Mesendoderm (in vitro differentiated cells): ENCODE results near the gene LY6G6F. TPM values are rescaled to one million over a fixed set of nuclear protein-coding genes. Genes with fewer than 3 reads are reported as not detected.
A peak's percentile ranks its signal among the peaks of the same experiment; 100 is the strongest.

ENCODE experiments used
- DNase-seq: peaks from one replicate; pipeline ENCODE4 v3.0.0; 2013
- H2AK5ac ChIP-seq: 2 replicates; pipeline ENCODE4 v1.6.1; 2013; ENCODE audit warnings: low read length, inconsistent platforms
- H2BK120ac ChIP-seq: 2 replicates; pipeline ENCODE4 v1.6.1; 2013; ENCODE audit warnings: low read depth, mild to moderate bottlenecking, low read length, moderate library complexity, mixed read lengths
- H2BK15ac ChIP-seq: replicated peaks from 2 replicates; pipeline ENCODE4 v1.6.1; 2013; ENCODE audit warnings: low read depth, mild to moderate bottlenecking, moderate library complexity
- H2BK5ac ChIP-seq: 2 replicates; pipeline ENCODE4 v1.6.1; 2013; ENCODE audit warnings: low read length, inconsistent platforms
- H3K18ac ChIP-seq: 2 replicates; pipeline ENCODE4 v1.6.1; 2013; ENCODE audit warnings: mild to moderate bottlenecking, low read length, mixed read lengths
- H3K23ac ChIP-seq: one replicate; pipeline ENCODE4 v1.6.1; 2013; ENCODE audit warnings: low read length
- H3K27ac ChIP-seq: 2 replicates; pipeline ENCODE4 v1.5.1; 2013; ENCODE audit warnings: low read depth, mild to moderate bottlenecking, inconsistent platforms, low read length, moderate library complexity
- H3K27me3 ChIP-seq: 2 replicates; pipeline ENCODE4 v1.6.1; 2013; ENCODE audit warnings: low read length, control low read depth, mild to moderate bottlenecking, inconsistent platforms; ENCODE audit not compliant: insufficient read depth, poor library complexity
- H3K36me3 ChIP-seq: 2 replicates; pipeline ENCODE4 v1.6.1; 2013; ENCODE audit warnings: low read length, inconsistent platforms; ENCODE audit not compliant: control insufficient read depth, insufficient read depth
- H3K4ac ChIP-seq: one replicate; pipeline ENCODE4 v1.6.1; 2013; ENCODE audit warnings: low read depth, mild to moderate bottlenecking, low read length, moderate library complexity
- H3K4me1 ChIP-seq: 2 replicates; pipeline ENCODE4 v1.6.1; 2013; ENCODE audit warnings: low read depth, low read length, inconsistent platforms; ENCODE audit not compliant: control insufficient read depth
- H3K4me2 ChIP-seq: 2 replicates; pipeline ENCODE4 v1.6.1; 2013; ENCODE audit warnings: low read length
- H3K4me3 ChIP-seq: 2 replicates; pipeline ENCODE4 v1.5.1; 2013; ENCODE audit warnings: mild to moderate bottlenecking, low read length
- H3K56ac ChIP-seq: one replicate; pipeline ENCODE4 v1.6.1; 2013; ENCODE audit warnings: low read length
- H3K79me1 ChIP-seq: 2 replicates; pipeline ENCODE4 v1.6.1; 2013; ENCODE audit warnings: low read length, inconsistent platforms
- H3K79me2 ChIP-seq: 2 replicates; pipeline ENCODE4 v1.6.1; 2013; ENCODE audit warnings: mild to moderate bottlenecking, low read length; ENCODE audit not compliant: control insufficient read depth, insufficient read depth
- H3K9ac ChIP-seq: 2 replicates; pipeline ENCODE4 v1.6.1; 2013; ENCODE audit warnings: low read length, inconsistent platforms
- H4K5ac ChIP-seq: one replicate; pipeline ENCODE4 v1.6.1; 2013; ENCODE audit warnings: low read length
- H4K8ac ChIP-seq: one replicate; pipeline ENCODE4 v1.6.1; 2013; ENCODE audit warnings: low read depth, mild to moderate bottlenecking, control low read depth, low read length, moderate library complexity
- WGBS: extraction: QIAGEN DNeasy Blood & Tissue Kit; methylation state at CpG from one replicate; pipeline ENCODE4 v1.1.7; 2013; ENCODE audit warnings: low lambda C conversion rate, missing lambda C conversion rate; ENCODE audit not compliant: insufficient coverage; ENCODE audit errors: extremely low coverage; 5-methylcytosine and 5-hydroxymethylcytosine counted together
- small RNA-seq: library from polyadenylated mRNA; stranded (forward); fragments of <200 nt; extraction: miRNeasy Mini kit (QIAGEN cat#:217004); gene quantifications from one replicate; pipeline ENCODE3, GENCODE V24; 2013; ENCODE audit not compliant: insufficient read depth

Gene LY6G6F

DNA sequence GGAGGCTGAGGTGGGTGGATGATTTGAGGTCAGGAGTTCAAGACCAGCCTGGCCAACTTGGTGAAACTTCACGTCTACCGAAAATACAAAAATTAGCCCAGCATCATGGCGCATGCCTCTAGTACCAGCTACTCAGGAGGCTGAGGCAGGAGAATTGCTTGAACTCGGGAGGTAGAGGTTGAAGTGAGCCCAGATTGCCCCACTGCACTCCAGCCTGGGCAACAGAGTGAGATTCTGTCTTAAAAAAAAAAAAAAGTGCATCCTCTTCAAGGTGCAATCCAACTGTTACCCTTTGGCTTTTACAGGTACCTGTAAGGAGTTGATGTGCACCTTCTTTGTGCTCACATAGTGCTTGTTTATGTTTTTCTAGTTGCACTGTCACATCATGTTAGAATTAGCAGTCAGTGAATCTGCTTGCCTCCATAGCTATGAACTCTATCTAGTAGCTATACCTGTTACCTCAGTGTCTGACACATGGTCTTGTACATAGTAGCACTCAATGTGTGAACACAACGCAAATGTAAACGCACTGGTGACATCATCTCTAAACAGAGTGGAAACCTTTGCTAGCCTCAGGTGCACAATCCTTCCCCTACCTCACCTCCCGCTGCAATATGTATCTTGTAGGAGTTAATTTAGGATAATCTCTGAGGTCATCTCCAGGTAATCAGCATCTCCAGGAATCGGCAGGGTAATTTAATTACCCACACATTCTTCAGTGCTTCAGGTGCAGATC, 42.8 kb downstream of the LY6G6F start:
- Histone ChIP-seq H4K5ac (no peak overlapping the region), H2BK15ac (no peak overlapping the region), H4K8ac (no peak overlapping the region), H3K79me1 (no peaks in the 10 kb centered on the region), H3K4me2 (no peak overlapping the region), H3K27me3 (no peaks in the 10 kb centered on the region), H2BK5ac (no peak overlapping the region), H2BK120ac (no peak overlapping the region), H3K9ac (no peak overlapping the region), H3K27ac (no peak overlapping the region), H2AK5ac (no peak overlapping the region), H3K36me3 (no peaks in the 10 kb centered on the region), H3K4me3 (no peak overlapping the region), H3K56ac (no peak overlapping the region), H3K18ac (no peak overlapping the region), H3K79me2 (no peaks in the 10 kb centered on the region), H3K4ac (no peak overlapping the region), H3K23ac (no peak overlapping the region), H3K4me1 (peaks cover 1% of the 10 kb centered on the region)
- peak; percentile 39 for DNase-seq
- no CpG with 5 or more reads among the region's 8 CpGs for WGBS

DNA sequence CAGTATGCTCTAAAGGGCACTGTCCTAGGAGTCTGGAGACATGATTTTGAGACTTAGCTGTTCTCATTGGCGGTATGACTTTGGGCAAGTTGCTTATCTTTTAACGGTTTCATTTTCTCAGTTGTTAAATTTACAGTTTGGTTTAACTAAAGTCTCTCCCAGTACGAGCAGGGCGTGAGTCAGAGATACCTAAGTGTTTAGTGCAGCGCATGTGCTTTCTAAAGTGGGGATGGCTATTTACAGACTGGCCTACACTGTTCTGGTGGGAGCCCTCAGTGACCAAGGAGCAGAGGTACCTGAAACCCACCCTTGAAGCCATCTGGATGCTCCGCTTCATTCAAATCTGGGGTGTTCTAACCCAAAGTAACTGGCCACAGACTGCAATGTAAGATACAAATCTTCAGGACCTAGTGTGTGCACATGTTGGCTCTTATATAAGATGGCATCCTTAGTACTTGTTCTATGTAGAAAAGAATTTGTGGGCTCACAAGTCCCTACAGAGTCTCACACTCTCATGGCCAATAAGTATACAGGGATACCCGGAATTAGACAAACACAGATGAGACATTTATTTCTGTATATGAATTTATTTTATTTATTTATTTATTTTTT, 43.9 kb downstream of the LY6G6F start:
- WGBS = no CpG with 5 or more reads among the region's 7 CpGs
- H2AK5ac ChIP-seq = no peak overlapping the region

DNA sequence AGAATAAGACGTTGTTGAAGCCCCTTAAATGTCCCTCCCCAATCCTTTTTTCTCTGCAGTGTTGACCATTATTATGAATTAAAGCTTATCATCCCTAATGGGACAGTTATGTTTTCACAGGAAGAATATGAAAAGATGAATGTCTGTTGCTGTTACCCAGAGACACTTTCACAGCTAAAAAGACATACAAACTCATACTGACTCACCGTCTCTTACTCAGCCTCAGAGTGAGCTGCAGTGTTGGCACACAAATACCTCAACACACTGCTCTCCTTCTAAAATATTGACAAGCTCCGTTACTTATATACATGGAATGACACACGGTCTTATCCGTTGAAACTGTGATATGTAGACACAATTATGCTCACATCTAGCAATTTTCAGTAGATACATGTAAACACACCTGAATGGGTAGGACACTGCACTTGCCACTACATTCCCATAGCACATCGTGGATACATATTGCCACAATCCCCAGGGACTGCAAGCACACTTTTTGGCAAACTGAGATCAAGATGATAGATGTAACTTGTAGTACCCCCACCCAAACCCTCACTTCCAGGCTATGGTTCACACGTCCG, 46.2 kb downstream of the LY6G6F start:
- no peaks in the 10 kb centered on the region for H3K36me3 ChIP-seq
- H2AK5ac ChIP-seq = no peak overlapping the region
- no peaks in the 10 kb centered on the region for H3K27me3 ChIP-seq
- peaks cover 1% of the 10 kb centered on the region for H3K4me1 ChIP-seq
- no peak overlapping the region for H3K4me3 ChIP-seq
- no peak overlapping the region for H3K18ac ChIP-seq
- H2BK15ac ChIP-seq = no peak overlapping the region
- H2BK120ac ChIP-seq = no peak overlapping the region
- no peaks in the 10 kb centered on the region for H3K79me1 ChIP-seq
- no peak overlapping the region for H3K4ac ChIP-seq
- no peak overlapping the region for H3K23ac ChIP-seq
- no CpG with 5 or more reads among the region's 8 CpGs for WGBS
- no peak overlapping the region for H3K27ac ChIP-seq
- no peak overlapping the region for H4K8ac ChIP-seq
- no peak overlapping the region for H3K9ac ChIP-seq
- H2BK5ac ChIP-seq = no peak overlapping the region
- no peak overlapping the region for H3K4me2 ChIP-seq
- no peak overlapping the region for H3K56ac ChIP-seq
- no peak for DNase-seq
- no peaks in the 10 kb centered on the region for H3K79me2 ChIP-seq
- H4K5ac ChIP-seq = no peak overlapping the region

More for the DNA sequence above, 43.9 kb downstream of the LY6G6F start:
- no peak overlapping the region for H2BK120ac ChIP-seq
- H3K18ac ChIP-seq = no peak overlapping the region
- H3K27ac ChIP-seq = no peak overlapping the region
- H3K79me1 ChIP-seq = no peaks in the 10 kb centered on the region
- H3K23ac ChIP-seq = no peak overlapping the region
- no peak overlapping the region for H3K9ac ChIP-seq
- no peak overlapping the region for H2BK5ac ChIP-seq
- H3K36me3 ChIP-seq = no peaks in the 10 kb centered on the region
- H3K4me2 ChIP-seq = no peak overlapping the region
- no peak overlapping the region for H3K4me3 ChIP-seq
- no peak overlapping the region for H3K56ac ChIP-seq
- no peaks in the 10 kb centered on the region for H3K27me3 ChIP-seq
- no peak overlapping the region for H2BK15ac ChIP-seq
- H3K4ac ChIP-seq = no peak overlapping the region
- peaks cover 1% of the 10 kb centered on the region for H3K4me1 ChIP-seq
- H3K79me2 ChIP-seq = no peaks in the 10 kb centered on the region
- no peak overlapping the region for H4K8ac ChIP-seq
- no peak for DNase-seq
- no peak overlapping the region for H4K5ac ChIP-seq

DNA sequence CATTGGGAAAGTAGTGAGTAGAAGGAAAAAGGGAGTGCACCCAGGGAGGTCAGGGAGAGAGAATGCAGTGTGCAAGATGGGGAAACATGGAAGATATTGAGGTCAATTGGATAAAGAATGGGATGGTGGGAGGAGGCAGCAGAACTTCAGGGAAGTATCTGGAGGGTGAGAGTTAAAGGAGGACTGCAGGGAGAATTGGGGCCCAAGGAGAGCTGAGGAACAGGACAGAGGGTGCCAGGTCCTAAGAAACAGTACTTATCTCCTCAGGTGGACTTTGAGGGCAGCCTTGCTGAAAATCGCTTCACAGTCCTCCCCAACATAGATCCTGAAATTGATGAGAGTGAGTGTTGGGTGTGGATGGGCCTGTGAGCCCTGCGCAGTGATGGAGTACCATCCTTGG, 51.6 kb downstream of the LY6G6F start:
- no peak overlapping the region for H4K8ac ChIP-seq
- no peaks in the 10 kb centered on the region for H3K36me3 ChIP-seq
- H3K4me3 ChIP-seq = no peak overlapping the region
- no peak overlapping the region for H2BK120ac ChIP-seq
- no peak overlapping the region for H3K23ac ChIP-seq
- H3K56ac ChIP-seq = no peak overlapping the region
- H2BK5ac ChIP-seq = no peak overlapping the region
- no peaks in the 10 kb centered on the region for H3K27me3 ChIP-seq
- H3K4me1 ChIP-seq = peaks cover 2% of the 10 kb centered on the region
- H2AK5ac ChIP-seq = no peak overlapping the region
- no peak overlapping the region for H3K27ac ChIP-seq
- no peak overlapping the region for H4K5ac ChIP-seq
- H3K79me2 ChIP-seq = no peaks in the 10 kb centered on the region
- H3K18ac ChIP-seq = no peak overlapping the region
- no peak for DNase-seq
- H3K4me2 ChIP-seq = no peak overlapping the region
- H3K4ac ChIP-seq = no peak overlapping the region
- H3K9ac ChIP-seq = no peak overlapping the region
- no peaks in the 10 kb centered on the region for H3K79me1 ChIP-seq
- no CpG with 5 or more reads among the region's 2 CpGs for WGBS
- no peak overlapping the region for H2BK15ac ChIP-seq

Small RNAs within 50 kb of the gene (small RNA-seq; reads per million reads assigned to genes)
- gene LY6G6D (not detected), gene MIR4646 (not detected), gene RF00019 (not detected), gene RNU6-850P (not detected)
